ENCODE measurements around the gene CSTF2.

Gene CSTF2

GRCh38 chrX:100831219-100831946 is 11.2 kb downstream of the CSTF2 start:
- H2AFZ ChIP-seq (ENCODE audit: low read depth, low read length), result no peak overlapping the region
- H3K9me3 ChIP-seq (ENCODE audit: low read length), result no peaks in the 10 kb centered on the region
- H3K27me3 ChIP-seq (ENCODE audit: insufficient read depth, low read length), result no peaks in the 10 kb centered on the region
- H3K4me3 ChIP-seq (ENCODE audit: low read length), result no peak overlapping the region
- peaks cover 64% of the 10 kb centered on the region for H3K36me3 ChIP-seq (ENCODE audit: insufficient read depth, low read length)
- no peaks in the 10 kb centered on the region for H3K4me1 ChIP-seq (ENCODE audit: insufficient read depth, low read length)

GRCh38 chrX:100850317-100850716 is 30.1 kb downstream of the CSTF2 start:
- Histone ChIP-seq H2AFZ (ENCODE audit: low read depth, low read length) (no peak overlapping the region), H3K4me3 (ENCODE audit: low read length) (no peak overlapping the region), H3K9me3 (ENCODE audit: low read length) (no peaks in the 10 kb centered on the region), H3K4me1 (ENCODE audit: insufficient read depth, low read length) (no peaks in the 10 kb centered on the region), H3K36me3 (ENCODE audit: insufficient read depth, low read length) (no peaks in the 10 kb centered on the region), H3K27me3 (ENCODE audit: insufficient read depth, low read length) (no peaks in the 10 kb centered on the region)

GRCh38 chrX:100852810-100853209 is 32.6 kb downstream of the CSTF2 start:
- no peaks in the 10 kb centered on the region for H3K4me1 ChIP-seq (ENCODE audit: insufficient read depth, low read length)
- H3K9me3 ChIP-seq (ENCODE audit: low read length), result no peaks in the 10 kb centered on the region
- no peak overlapping the region for H3K4me3 ChIP-seq (ENCODE audit: low read length)
- no peaks in the 10 kb centered on the region for H3K27me3 ChIP-seq (ENCODE audit: insufficient read depth, low read length)
- no peak overlapping the region for H2AFZ ChIP-seq (ENCODE audit: low read depth, low read length)
- no peaks in the 10 kb centered on the region for H3K36me3 ChIP-seq (ENCODE audit: insufficient read depth, low read length)

GRCh38 chrX:100863326-100863864 is 43.2 kb downstream of the CSTF2 start:
- Histone ChIP-seq H3K36me3 (ENCODE audit: insufficient read depth, low read length) (no peaks in the 10 kb centered on the region), H3K4me1 (ENCODE audit: insufficient read depth, low read length) (peaks cover 6% of the 10 kb centered on the region), H3K9me3 (ENCODE audit: low read length) (no peaks in the 10 kb centered on the region), H2AFZ (ENCODE audit: low read depth, low read length) (no peak overlapping the region), H3K4me3 (ENCODE audit: low read length) (no peak overlapping the region), H3K27me3 (ENCODE audit: insufficient read depth, low read length) (no peaks in the 10 kb centered on the region)

GRCh38 chrX:100864657-100865391 is 44.6 kb downstream of the CSTF2 start:
- Histone ChIP-seq H3K36me3 (ENCODE audit: insufficient read depth, low read length) (no peaks in the 10 kb centered on the region), H3K9me3 (ENCODE audit: low read length) (no peaks in the 10 kb centered on the region), H3K27me3 (ENCODE audit: insufficient read depth, low read length) (no peaks in the 10 kb centered on the region), H3K4me3 (ENCODE audit: low read length) (no peak overlapping the region), H3K4me1 (ENCODE audit: insufficient read depth, low read length) (peaks cover 6% of the 10 kb centered on the region), H2AFZ (ENCODE audit: low read depth, low read length) (no peak overlapping the region)

GRCh38 chrX:100868273-100868672 is 48.1 kb downstream of the CSTF2 start:
- Histone ChIP-seq H3K4me1 (ENCODE audit: insufficient read depth, low read length) (peaks cover 6% of the 10 kb centered on the region), H3K27me3 (ENCODE audit: insufficient read depth, low read length) (peaks cover 2% of the 10 kb centered on the region), H3K36me3 (ENCODE audit: insufficient read depth, low read length) (no peaks in the 10 kb centered on the region), H3K4me3 (ENCODE audit: low read length) (no peak overlapping the region), H2AFZ (ENCODE audit: low read depth, low read length) (no peak overlapping the region), H3K9me3 (ENCODE audit: low read length) (no peaks in the 10 kb centered on the region)

GRCh38 chrX:100870527-100870926 is 50.3 kb downstream of the CSTF2 start:
- H2AFZ ChIP-seq (ENCODE audit: low read depth, low read length), result no peak overlapping the region
- no peaks in the 10 kb centered on the region for H3K36me3 ChIP-seq (ENCODE audit: insufficient read depth, low read length)
- no peaks in the 10 kb centered on the region for H3K9me3 ChIP-seq (ENCODE audit: low read length)

GRCh38 chrX:100871594-100872560 is 51.7 kb downstream of the CSTF2 start:
- Histone ChIP-seq H3K9me3 (ENCODE audit: low read length) (no peaks in the 10 kb centered on the region), H2AFZ (ENCODE audit: low read depth, low read length) (no peak overlapping the region)

More at GRCh38 chrX:100870527-100870926, 50.3 kb downstream of the CSTF2 start:
- peaks cover 2% of the 10 kb centered on the region for H3K27me3 ChIP-seq (ENCODE audit: insufficient read depth, low read length)
- no peaks in the 10 kb centered on the region for H3K4me1 ChIP-seq (ENCODE audit: insufficient read depth, low read length)
- H3K4me3 ChIP-seq (ENCODE audit: low read length), result no peak overlapping the region

GRCh38 chrX:100874325-100874724 is 54.1 kb downstream of the CSTF2 start, which contains the start of gene NOX1:
Gene NOX1 (minus strand): TSS chrX:100874359. CDS start chrX:100874139, 220 bp downstream.
- Histone ChIP-seq H3K36me3 (ENCODE audit: insufficient read depth, low read length) (no peaks in the 10 kb centered on the region), H3K4me3 (ENCODE audit: low read length) (no peak within 1 kb of the TSS), H3K9me3 (ENCODE audit: low read length) (no peaks in the 10 kb centered on the region), H3K27me3 (ENCODE audit: insufficient read depth, low read length) (peaks cover 2% of the 10 kb centered on the region), H2AFZ (ENCODE audit: low read depth, low read length) (no peak within 1 kb of the TSS), H3K4me1 (ENCODE audit: insufficient read depth, low read length) (no peaks in the 10 kb centered on the region)

More at GRCh38 chrX:100871594-100872560, 51.7 kb downstream of the CSTF2 start:
- H3K27me3 ChIP-seq (ENCODE audit: insufficient read depth, low read length), result peaks cover 2% of the 10 kb centered on the region
- no peak overlapping the region for H3K4me3 ChIP-seq (ENCODE audit: low read length)
- no peaks in the 10 kb centered on the region for H3K4me1 ChIP-seq (ENCODE audit: insufficient read depth, low read length)
- H3K36me3 ChIP-seq (ENCODE audit: insufficient read depth, low read length), result no peaks in the 10 kb centered on the region

- H3K4me1 ChIP-seq (ENCODE audit: insufficient read depth, low read length), result no peaks in the 10 kb centered on the region
- H3K27me3 ChIP-seq (ENCODE audit: insufficient read depth, low read length), result no peaks in the 10 kb centered on the region
- H2AFZ ChIP-seq (ENCODE audit: low read depth, low read length), result no peak overlapping the region
- no peaks in the 10 kb centered on the region for H3K9me3 ChIP-seq (ENCODE audit: low read length)
- no peaks in the 10 kb centered on the region for H3K36me3 ChIP-seq (ENCODE audit: insufficient read depth, low read length)
- no peak overlapping the region for H3K4me3 ChIP-seq (ENCODE audit: low read length)
Measured at GRCh38 chrX:100880368-100880767, 60.2 kb downstream of the CSTF2 start.

GRCh38 chrX:100883654-100884053 is 63.5 kb downstream of the CSTF2 start:
- Histone ChIP-seq H3K4me3 (ENCODE audit: low read length) (no peak overlapping the region), H3K4me1 (ENCODE audit: insufficient read depth, low read length) (no peaks in the 10 kb centered on the region), H2AFZ (ENCODE audit: low read depth, low read length) (no peak overlapping the region), H3K9me3 (ENCODE audit: low read length) (no peaks in the 10 kb centered on the region), H3K27me3 (ENCODE audit: insufficient read depth, low read length) (no peaks in the 10 kb centered on the region), H3K36me3 (ENCODE audit: insufficient read depth, low read length) (no peaks in the 10 kb centered on the region)

Data from neuron (in vitro differentiated cells).